Measurements from ENCODE around the gene JAM3. TPM values are rescaled to one million over a fixed set of nuclear protein-coding genes. Genes with fewer than 3 reads are reported as not detected.

JAM3 gene
- total RNA-seq, 2 donors from 2014 or later, result 28.2 to 31.0 TPM

GRCh38 chr11:134050541-134051383 is 18.1 kb upstream of the JAM3 start:
- peak; percentile 76 for DNase-seq
- ATAC-seq, result peak; percentile 65 to 80
- intact Hi-C loops (cut with DNase I), result loop anchor here (1.0 to 5.0 kb wide), 2 partner anchors 89 to 92 kb away; no protein-coding TSS in a partner anchor

DNA sequence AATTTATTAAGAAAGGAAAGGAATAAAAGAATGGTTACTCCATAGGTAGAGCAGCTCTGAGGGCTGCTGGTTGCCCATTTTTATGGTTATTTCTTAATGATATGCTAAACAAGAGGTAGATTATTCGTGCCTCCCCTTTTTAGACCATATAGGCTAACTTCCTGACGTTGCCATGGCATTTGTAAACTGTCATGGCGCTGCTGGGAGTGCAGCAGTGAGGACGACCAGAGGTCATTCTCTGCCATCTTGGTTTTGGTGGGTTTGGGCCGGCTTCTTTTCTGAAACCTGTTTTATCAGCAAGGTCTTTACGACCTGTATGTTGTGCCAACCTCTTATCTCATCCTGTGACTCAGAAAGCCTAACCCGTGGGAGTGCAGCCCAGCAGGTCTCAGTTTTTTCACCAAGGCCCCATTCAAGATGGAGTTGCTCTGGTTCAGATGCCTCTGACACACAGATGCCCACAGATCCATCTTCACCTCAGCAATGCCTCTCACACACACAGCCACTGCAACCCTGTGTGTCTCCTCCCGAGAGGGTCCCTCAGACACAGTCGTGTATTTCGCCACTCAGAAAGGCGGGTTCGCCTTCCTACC is 16.4 kb upstream of the JAM3 start:
- DNase-seq, result no peak
- intact Hi-C loops (cut with DNase I), result loop anchor here in 1 of 2 donors (5.0 kb wide), 1 partner anchor 90 kb away; no protein-coding TSS in a partner anchor
- no peak for ATAC-seq

- no peak for DNase-seq
- intact Hi-C loops (cut with DNase I), result loop anchor here in 1 of 2 donors (5.0 kb wide), 1 partner anchor 89 kb away; no protein-coding TSS in a partner anchor
- no peak for ATAC-seq
These were observed 15.6 kb upstream of the JAM3 start for GRCh38 chr11:134052988-134053945.

GRCh38 chr11:134055029-134055428 is 13.8 kb upstream of the JAM3 start:
- ATAC-seq, result no peak
- intact Hi-C loops (cut with DNase I), result no loop called here

DNA sequence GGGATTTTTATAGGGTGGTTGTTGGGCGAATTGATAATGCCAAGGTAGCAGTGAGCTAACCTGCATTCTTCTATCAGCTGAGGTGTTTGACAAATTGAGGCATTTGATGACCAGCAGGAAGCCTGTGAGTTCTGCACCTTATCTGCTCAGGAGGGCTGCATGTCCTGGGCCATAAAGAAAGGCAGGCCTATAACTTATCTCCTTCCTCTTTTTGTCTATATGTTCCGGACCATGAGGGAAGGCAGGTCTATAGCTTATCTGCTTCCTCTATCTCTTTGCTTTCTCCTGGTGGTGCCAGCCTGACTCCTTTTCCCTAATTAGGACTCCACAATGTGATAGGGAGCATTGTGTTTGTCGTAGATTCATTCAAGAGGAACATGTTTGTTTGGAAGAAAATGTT is 8.6 kb upstream of the JAM3 start:
- DNase-seq, result no peak
- ATAC-seq, result no peak
- intact Hi-C loops (cut with DNase I), result no loop called here

More at GRCh38 chr11:134055029-134055428, 13.8 kb upstream of the JAM3 start:
- no peak for DNase-seq

DNA sequence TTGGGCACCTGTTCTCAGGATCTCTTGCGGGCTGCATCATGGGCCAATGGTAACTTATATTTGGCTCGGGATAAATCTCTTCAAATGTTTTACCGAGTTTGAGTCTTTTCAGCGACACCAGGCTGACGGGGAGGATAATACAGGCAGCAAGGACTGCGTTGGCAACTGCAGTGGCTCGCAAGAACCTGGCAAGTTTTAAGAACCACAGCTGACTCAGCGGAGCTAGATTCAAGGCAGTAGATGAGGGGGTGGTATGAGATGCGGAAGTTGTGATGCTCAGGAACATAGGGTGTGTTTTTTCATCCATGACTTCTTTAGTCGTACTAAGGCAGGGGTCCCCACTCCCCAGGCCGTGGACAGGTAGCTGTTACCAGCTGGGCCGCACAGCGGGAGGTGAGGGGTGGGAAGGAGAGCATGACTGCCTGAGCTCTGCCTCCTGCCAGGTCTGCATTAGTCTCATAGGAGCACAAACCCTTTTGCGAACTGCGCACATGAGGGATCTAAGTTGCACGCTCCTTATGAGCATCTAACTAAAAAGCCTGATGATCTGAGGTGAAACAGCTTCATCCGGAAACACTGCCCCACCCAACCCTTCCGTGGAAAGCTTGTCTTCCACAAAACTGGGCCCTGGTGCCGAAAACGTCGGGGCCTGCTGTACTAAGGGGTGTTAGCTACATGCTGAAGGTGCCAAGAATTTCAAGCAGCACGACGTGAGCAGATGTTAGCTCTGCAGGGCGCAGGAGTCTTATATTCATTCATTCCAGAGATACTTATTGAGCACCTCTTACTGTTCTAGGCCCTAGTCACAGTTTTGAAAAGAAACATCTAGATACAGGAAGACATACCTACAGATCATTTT is 6.4 kb upstream of the JAM3 start:
- ATAC-seq, result no peak
- intact Hi-C loops (cut with DNase I), result no loop called here
- no peak for DNase-seq

GRCh38 chr11:134063124-134063495 is 5.8 kb upstream of the JAM3 start:
- no peak for DNase-seq
- ATAC-seq, result no peak
- intact Hi-C loops (cut with DNase I), result no loop called here

- no peak for DNase-seq
- no peak for ATAC-seq
- intact Hi-C loops (cut with DNase I), result no loop called here
These were observed 4.7 kb upstream of the JAM3 start for GRCh38 chr11:134063991-134064747.

GRCh38 chr11:134065381-134065780 is 3.5 kb upstream of the JAM3 start:
- ATAC-seq, result no peak
- intact Hi-C loops (cut with DNase I), result no loop called here
- DNase-seq, result no peak

DNA sequence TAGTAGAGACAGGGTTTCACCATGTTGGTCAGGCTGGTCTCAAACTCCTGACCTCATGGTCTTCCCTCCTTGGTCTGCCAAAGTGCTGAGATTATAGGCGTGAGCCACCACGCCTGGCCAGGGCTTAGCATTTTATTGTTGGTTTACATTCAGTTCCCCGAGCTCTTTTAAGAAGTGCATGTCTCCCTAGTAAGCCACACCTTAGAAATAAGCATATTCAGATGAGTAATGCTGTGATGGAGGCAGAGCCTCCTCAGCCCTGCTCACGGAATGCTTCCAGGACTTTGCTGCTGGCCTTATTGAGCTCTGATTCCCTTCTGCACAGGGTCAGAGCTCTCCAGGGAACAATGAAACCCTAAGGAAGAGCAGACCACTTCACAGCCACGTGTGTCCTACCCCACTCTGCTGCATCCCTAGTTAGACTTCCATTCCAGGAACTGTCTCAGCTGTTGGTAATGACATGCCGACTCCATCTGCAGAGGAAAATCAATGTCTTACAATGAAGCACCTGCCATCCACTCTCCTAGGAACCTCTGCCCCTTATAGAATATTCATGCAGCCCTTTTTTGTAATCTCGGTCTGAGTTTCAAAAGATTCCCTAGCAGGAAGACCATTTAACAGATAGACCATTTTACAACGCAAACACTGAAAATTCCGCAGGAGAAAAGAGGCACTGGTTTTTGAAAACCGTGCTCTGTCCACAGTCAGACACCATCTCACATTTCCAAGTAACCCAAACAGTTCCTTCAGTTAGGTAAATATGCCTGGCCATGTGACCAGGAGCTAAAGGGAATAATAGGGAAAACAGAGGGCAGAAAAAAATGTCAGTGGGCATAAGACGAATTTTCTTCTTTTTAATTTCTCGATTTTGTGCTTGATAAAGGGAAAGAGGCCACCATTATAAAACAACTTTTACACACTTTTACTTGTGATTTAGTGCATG is 1.7 kb upstream of the JAM3 start:
- ATAC-seq, result no peak
- no peak for DNase-seq
- intact Hi-C loops (cut with DNase I), result no loop called here

- intact Hi-C loops (cut with DNase I), result loop anchor here in 1 of 2 donors (5.0 kb wide), 1 partner anchor 53 kb away; no protein-coding TSS in a partner anchor
- DNase-seq, result peak; percentile 37
- ATAC-seq, result peak; percentile 77 to 79
These were observed 812 bp downstream of the JAM3 start for GRCh38 chr11:134069426-134070341.

DNA sequence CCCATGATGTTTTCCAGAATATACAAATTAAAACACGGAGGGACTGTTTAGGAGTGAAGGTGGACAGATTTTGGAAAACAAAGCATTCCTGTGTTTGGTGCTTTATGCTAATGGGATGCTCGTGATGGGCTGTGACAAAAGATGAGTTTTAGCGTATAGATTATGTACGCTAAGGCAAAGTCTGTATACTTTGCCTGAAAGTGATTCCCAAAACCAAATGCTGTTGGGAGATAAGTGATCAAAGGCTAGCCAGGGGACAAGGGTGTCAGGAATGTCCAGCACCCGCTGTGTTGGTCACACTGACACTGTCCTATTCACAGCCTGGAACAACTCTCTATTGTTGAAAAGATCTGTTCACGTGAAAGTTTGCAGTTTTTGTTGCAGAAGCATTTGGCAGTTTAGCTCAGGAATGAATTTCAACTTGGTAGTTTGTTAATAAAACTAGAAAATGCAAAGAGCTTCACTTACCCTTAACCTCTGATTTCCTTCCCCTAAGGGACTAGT is 1.5 kb downstream of the JAM3 start:
- intact Hi-C loops (cut with DNase I), result loop anchor here in 1 of 2 donors (5.0 kb wide), 1 partner anchor 52 kb away; no protein-coding TSS in a partner anchor
- ATAC-seq (no peak), DNase-seq (no peak)

DNA sequence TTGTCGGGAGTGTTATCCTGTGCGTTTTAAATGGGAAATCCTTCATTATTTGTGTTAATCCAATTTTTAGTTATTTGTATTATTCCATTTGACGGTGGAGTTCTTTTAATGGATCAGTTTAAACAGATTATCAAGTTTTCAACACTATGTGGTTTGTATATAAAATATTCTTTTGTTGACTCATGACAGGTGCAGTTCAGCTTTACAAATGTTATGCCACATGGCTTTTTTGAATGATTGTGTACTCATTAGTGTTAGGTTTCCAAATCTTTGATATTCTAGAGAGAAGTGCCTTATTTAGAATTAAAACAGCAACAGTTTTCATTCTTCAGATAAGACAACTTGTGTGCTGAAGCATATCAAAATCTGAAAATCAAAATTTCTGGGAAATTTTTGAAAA is 2.4 kb downstream of the JAM3 start:
- DNase-seq (no peak), ATAC-seq (no peak)
- intact Hi-C loops (cut with DNase I), result loop anchor here in 1 of 2 donors (5.0 kb wide), 1 partner anchor 51 kb away; no protein-coding TSS in a partner anchor

- DNase-seq (no peak), ATAC-seq (no peak)
- intact Hi-C loops (cut with DNase I), result loop anchor here in 1 of 2 donors (5.0 kb wide), 1 partner anchor 50 kb away; no protein-coding TSS in a partner anchor
These were observed 3.0 kb downstream of the JAM3 start for GRCh38 chr11:134071766-134072402.

DNA sequence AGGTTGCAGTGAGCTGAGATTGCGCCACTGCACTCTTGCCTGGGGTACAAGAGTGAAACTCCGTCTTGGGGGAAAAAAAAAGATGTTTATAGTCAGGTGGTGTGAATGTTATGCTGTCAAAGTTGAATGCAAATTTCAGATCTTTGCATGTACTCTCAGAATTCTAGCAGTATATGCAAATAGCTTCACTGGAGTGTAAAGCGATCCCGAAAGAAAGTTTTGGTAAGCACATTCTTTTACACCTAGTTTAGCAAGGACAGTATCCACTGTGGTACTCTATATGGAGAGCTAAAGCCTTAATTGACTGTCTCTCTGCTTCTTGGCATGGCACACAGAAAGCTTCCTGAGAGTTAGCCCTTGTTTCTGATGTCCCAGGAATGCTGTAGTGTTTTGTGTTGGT is 4.0 kb downstream of the JAM3 start:
- no peak for ATAC-seq
- intact Hi-C loops (cut with DNase I), result loop anchor here in 1 of 2 donors (5.0 kb wide), 1 partner anchor 49 kb away; no protein-coding TSS in a partner anchor
- DNase-seq, result no peak
